WTC11 (cell line): ENCODE results near the gene NKAIN4. TPM values are rescaled to one million over a fixed set of nuclear protein-coding genes. Genes with fewer than 3 reads are reported as not detected.

Experiments used
- ATAC-seq: fragments of 200-7000 bp; cut with Tn5 transposase; 2 replicates; pipeline ENCODE4 v1.10.0; 2021; ENCODE audit warnings: mild to moderate bottlenecking, moderate library complexity
- CTCF ChIA-PET: fragments of 300-600 bp; sonication (Branson Sonifier 250); formaldehyde crosslinking; loops from one replicate; lab custom pipeline; 2021; ENCODE audit warnings: antibody characterized with exemption; lab: Charles Lee
- POLR2A ChIA-PET: fragments of 350-600 bp; sonication (Branson Sonifier 250); formaldehyde crosslinking; loops from one replicate; lab custom pipeline; 2021; ENCODE audit warnings: antibody characterized with exemption; lab: Charles Lee
- DNase-seq: peaks from one replicate; pipeline ENCODE4 v3.0.0; 2021; ENCODE audit warnings: low spot score
- H3K27ac Mint-ChIP-seq: 2 replicates; pipeline ENCODE4 v1.8.0; 2021; ENCODE audit warnings: mixed read lengths
- H3K27me3 Mint-ChIP-seq: 2 replicates; pipeline ENCODE4 v1.8.0; 2021; ENCODE audit warnings: low read depth, mild to moderate bottlenecking, moderate library complexity, mixed read lengths
- H3K36me3 Mint-ChIP-seq: 2 replicates; pipeline ENCODE4 v1.8.0; 2021; ENCODE audit warnings: mixed read lengths
- H3K4me1 Mint-ChIP-seq: 2 replicates; pipeline ENCODE4 v1.8.0; 2022; ENCODE audit warnings: mixed read lengths
- H3K4me3 Mint-ChIP-seq: 2 replicates; pipeline ENCODE4 v1.8.0; 2021; ENCODE audit warnings: mild to moderate bottlenecking, moderate library complexity, mixed read lengths
- H3K9me3 Mint-ChIP-seq: 2 replicates; pipeline ENCODE4 v1.8.0; 2021; ENCODE audit warnings: mixed read lengths
- AFF4 ChIP-seq: sonication (generic); formaldehyde crosslinking; IDR thresholded peaks from 2 replicates; pipeline ENCODE4 v1.8.1; 2023; ENCODE audit warnings: mild to moderate bottlenecking, missing genetic modification reagents, borderline replicate concordance
- CDX4 ChIP-seq: fragments of 250-450 bp; sonication (Bioruptor Pico); IDR thresholded peaks from 2 replicates; pipeline ENCODE4 v1.9.0; 2021; ENCODE audit warnings: moderate library complexity, mild to moderate bottlenecking, inconsistent platforms, borderline replicate concordance
- CREB1 ChIP-seq: sonication (generic); formaldehyde crosslinking; IDR thresholded peaks from 2 replicates; pipeline ENCODE4 v1.8.0; 2023; ENCODE audit warnings: mild to moderate bottlenecking, missing genetic modification reagents
- E2F5 ChIP-seq: sonication (generic); formaldehyde crosslinking; IDR thresholded peaks from 2 replicates; pipeline ENCODE4 v1.8.1; 2022; ENCODE audit warnings: mild to moderate bottlenecking, moderate library complexity, missing genetic modification reagents
- HMGXB4 ChIP-seq: sonication (generic); formaldehyde crosslinking; IDR thresholded peaks from 2 replicates; pipeline ENCODE4 v1.8.1; 2023; ENCODE audit warnings: mild to moderate bottlenecking, moderate library complexity, missing genetic modification reagents
- RELA ChIP-seq: sonication (generic); formaldehyde crosslinking; IDR thresholded peaks from 2 replicates; pipeline ENCODE4 v1.8.1; 2022; ENCODE audit warnings: missing genetic modification reagents, mild to moderate bottlenecking, borderline replicate concordance
- STAT6 ChIP-seq: sonication (generic); formaldehyde crosslinking; conservative IDR thresholded peaks from 2 replicates; pipeline ENCODE4 v1.8.1; 2023; ENCODE audit warnings: mild to moderate bottlenecking, low read depth, missing genetic modification reagents, moderate library complexity
- TEAD1 ChIP-seq: sonication (generic); formaldehyde crosslinking; IDR thresholded peaks from 2 replicates; pipeline ENCODE4 v1.8.0; 2022; ENCODE audit warnings: mild to moderate bottlenecking, missing genetic modification reagents
- ZNF263 ChIP-seq: sonication (generic); formaldehyde crosslinking; IDR thresholded peaks from 2 replicates; pipeline ENCODE4 v1.8.1; 2022; ENCODE audit warnings: low read depth, mild to moderate bottlenecking, moderate library complexity, missing genetic modification reagents
- ZNF671 ChIP-seq: fragments of 250-450 bp; sonication (Bioruptor Pico); IDR thresholded peaks from 2 replicates; pipeline ENCODE4 v1.8.0; 2021; ENCODE audit warnings: mild to moderate bottlenecking
- total RNA-seq: library from RNA; stranded (reverse); gene quantifications from 3 replicates; pipeline ENCODE4 v1.2.3, GENCODE V29; 2021
- TF ChIP-seq, protein P1 (sequence below): sonication (generic); formaldehyde crosslinking; IDR thresholded peaks from 2 replicates; pipeline ENCODE4 v1.8.1; 2022; ENCODE audit warnings: mild to moderate bottlenecking, missing genetic modification reagents, moderate library complexity, borderline replicate concordance
- TF ChIP-seq, protein P2 (sequence below): fragments of 250-450 bp; sonication (Bioruptor Pico); IDR thresholded peaks from 2 replicates; pipeline ENCODE4 v1.9.0; 2021; ENCODE audit warnings: mild to moderate bottlenecking
- TF ChIP-seq, protein P3 (sequence below): sonication (generic); formaldehyde crosslinking; IDR thresholded peaks from 2 replicates; pipeline ENCODE4 v1.8.0; 2023; ENCODE audit warnings: missing genetic modification reagents

NKAIN4 gene
- total RNA-seq, 1 experiment from 2014 or later: 7.2 TPM

- TF ChIP-seq AFF4 (no peak), RELA (no peak)
Observed at GRCh38 chr20:63293456-63293855, 39.2 kb upstream of the NKAIN4 start (continued).

GRCh38 chr20:63292904-63293303 lies 38.6 kb upstream of the NKAIN4 start, which contains the start of gene COL20A1:
TSS of gene COL20A1 (plus strand) at chr20:63293186. CDS start at chr20:63295108, 1,922 bp downstream.
- Mint-ChIP-seq H3K27me3 (peaks cover 8% of the 10 kb centered on the region), H3K4me3 (no peak within 1 kb of the TSS), H3K27ac (no peak within 1 kb of the TSS), H3K9me3 (no peaks in the 10 kb centered on the region), H3K4me1 (peaks cover 20% of the 10 kb centered on the region), H3K36me3 (peaks cover 7% of the 10 kb centered on the region; the same call in 1 of the 2 replicates)
- ChIA-PET POLR2A (no interaction called here), CTCF (interaction anchor here (0.9 to 8.1 kb wide), 5 partner anchors 16 to 203 kb away, joined by 4 to 79 read pairs (median 30); no protein-coding TSS in a partner anchor)
- ATAC-seq (no peak), DNase-seq (no peak)
- TF ChIP-seq, protein P1, sequence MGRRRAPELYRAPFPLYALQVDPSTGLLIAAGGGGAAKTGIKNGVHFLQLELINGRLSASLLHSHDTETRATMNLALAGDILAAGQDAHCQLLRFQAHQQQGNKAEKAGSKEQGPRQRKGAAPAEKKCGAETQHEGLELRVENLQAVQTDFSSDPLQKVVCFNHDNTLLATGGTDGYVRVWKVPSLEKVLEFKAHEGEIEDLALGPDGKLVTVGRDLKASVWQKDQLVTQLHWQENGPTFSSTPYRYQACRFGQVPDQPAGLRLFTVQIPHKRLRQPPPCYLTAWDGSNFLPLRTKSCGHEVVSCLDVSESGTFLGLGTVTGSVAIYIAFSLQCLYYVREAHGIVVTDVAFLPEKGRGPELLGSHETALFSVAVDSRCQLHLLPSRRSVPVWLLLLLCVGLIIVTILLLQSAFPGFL (CRISPR knock-in tag): no peak
- TF ChIP-seq, protein P2, sequence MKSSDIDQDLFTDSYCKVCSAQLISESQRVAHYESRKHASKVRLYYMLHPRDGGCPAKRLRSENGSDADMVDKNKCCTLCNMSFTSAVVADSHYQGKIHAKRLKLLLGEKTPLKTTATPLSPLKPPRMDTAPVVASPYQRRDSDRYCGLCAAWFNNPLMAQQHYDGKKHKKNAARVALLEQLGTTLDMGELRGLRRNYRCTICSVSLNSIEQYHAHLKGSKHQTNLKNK (CRISPR knock-in tag): no peak
- TF ChIP-seq, protein P3, sequence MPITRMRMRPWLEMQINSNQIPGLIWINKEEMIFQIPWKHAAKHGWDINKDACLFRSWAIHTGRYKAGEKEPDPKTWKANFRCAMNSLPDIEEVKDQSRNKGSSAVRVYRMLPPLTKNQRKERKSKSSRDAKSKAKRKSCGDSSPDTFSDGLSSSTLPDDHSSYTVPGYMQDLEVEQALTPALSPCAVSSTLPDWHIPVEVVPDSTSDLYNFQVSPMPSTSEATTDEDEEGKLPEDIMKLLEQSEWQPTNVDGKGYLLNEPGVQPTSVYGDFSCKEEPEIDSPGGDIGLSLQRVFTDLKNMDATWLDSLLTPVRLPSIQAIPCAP (CRISPR knock-in tag): no peak
- no peak for TF ChIP-seq HMGXB4 (CRISPR knock-in tag)
- no peak for TF ChIP-seq CREB1 (CRISPR knock-in tag)

GRCh38 chr20:63292292-63292701 lies 38.0 kb upstream of the NKAIN4 start:
- ChIA-PET POLR2A (no interaction called here), CTCF (interaction anchor here (0.6 to 8.1 kb wide), 10 partner anchors 11 to 204 kb away, joined by 3 to 79 read pairs (median 12); partner anchors contain the start of gene ARFGAP1)
- Mint-ChIP-seq H3K4me3 (no peak overlapping the region), H3K9me3 (no peaks in the 10 kb centered on the region), H3K27me3 (peaks cover 8% of the 10 kb centered on the region), H3K27ac (no peak overlapping the region), H3K4me1 (peaks cover 20% of the 10 kb centered on the region), H3K36me3 (peaks cover 7% of the 10 kb centered on the region; the same call in 1 of the 2 replicates)
- ATAC-seq (no peak), DNase-seq (no peak)
- TF ChIP-seq ZNF671 (CRISPR knock-in tag) (no peak), TEAD1 (CRISPR knock-in tag) (no peak), CDX4 (no peak), E2F5 (no peak), AFF4 (no peak), STAT6 (no peak), ZNF263 (no peak)
